ENCODE results near the gene ATP1A2. TPM values are rescaled to one million over a fixed set of nuclear protein-coding genes. Genes with fewer than 3 reads are reported as not detected.

ATP1A2 gene
- total RNA-seq, 1 donor from 2014 or later = not detected

- DNase-seq (no peak), ATAC-seq (ENCODE audit: low read depth) (no peak)
- CTCF ChIA-PET = no interaction called here
- POLR2A ChIA-PET = no interaction called here
- intact Hi-C loops (cut with micrococcal nuclease) = no loop called here
- Mint-ChIP-seq H3K9me3 (no peaks in the 10 kb centered on the region), H3K27ac (no peak overlapping the region), H3K27me3 (peaks cover 23% of the 10 kb centered on the region), H3K4me1 (no peaks in the 10 kb centered on the region), H3K36me3 (ENCODE audit: low read depth) (no peaks in the 10 kb centered on the region), H3K4me3 (no peak overlapping the region)
- no peak for TF ChIP-seq CTCF (IDR thresholded peaks at IDR 0.05)
Observed at GRCh38 chr1:160144921-160145320, 29.4 kb downstream of the ATP1A2 start.

GRCh38 chr1:160146107-160146506, 30.5 kb downstream of the ATP1A2 start:
- no peak overlapping the region for H3K4me3 Mint-ChIP-seq
- no peak overlapping the region for H3K27ac Mint-ChIP-seq
- no peaks in the 10 kb centered on the region for H3K36me3 Mint-ChIP-seq (ENCODE audit: low read depth)
- ATAC-seq (ENCODE audit: low read depth) = no peak
- TF ChIP-seq CTCF (IDR thresholded peaks at IDR 0.05) = no peak
- ChIA-PET POLR2A (no interaction called here), CTCF (no interaction called here)
- DNase-seq = no peak
- H3K9me3 Mint-ChIP-seq = no peaks in the 10 kb centered on the region
- no peaks in the 10 kb centered on the region for H3K4me1 Mint-ChIP-seq
- peaks cover 18% of the 10 kb centered on the region for H3K27me3 Mint-ChIP-seq
- intact Hi-C loops (cut with micrococcal nuclease) = no loop called here

GRCh38 chr1:160148121-160148520, 32.6 kb downstream of the ATP1A2 start:
- Mint-ChIP-seq H3K36me3 (ENCODE audit: low read depth) (no peaks in the 10 kb centered on the region), H3K4me1 (no peaks in the 10 kb centered on the region), H3K9me3 (no peaks in the 10 kb centered on the region), H3K27me3 (peaks cover 10% of the 10 kb centered on the region), H3K27ac (no peak overlapping the region), H3K4me3 (no peak overlapping the region)
- ATAC-seq (ENCODE audit: low read depth) (no peak), DNase-seq (no peak)
- ChIA-PET POLR2A (no interaction called here), CTCF (no interaction called here)
- no peak for TF ChIP-seq CTCF (IDR thresholded peaks at IDR 0.05)
- intact Hi-C loops (cut with micrococcal nuclease) = no loop called here

GRCh38 chr1:160149233-160149632, 33.7 kb downstream of the ATP1A2 start:
- DNase-seq (no peak), ATAC-seq (ENCODE audit: low read depth) (no peak)
- TF ChIP-seq CTCF (IDR thresholded peaks at IDR 0.05) = no peak
- Mint-ChIP-seq H3K9me3 (no peaks in the 10 kb centered on the region), H3K4me1 (no peaks in the 10 kb centered on the region), H3K36me3 (ENCODE audit: low read depth) (no peaks in the 10 kb centered on the region), H3K27ac (no peak overlapping the region), H3K4me3 (no peak overlapping the region), H3K27me3 (peaks cover 5% of the 10 kb centered on the region)
- ChIA-PET POLR2A (no interaction called here), CTCF (no interaction called here)
- intact Hi-C loops (cut with micrococcal nuclease) = no loop called here

- Mint-ChIP-seq H3K4me3 (no peak overlapping the region), H3K27ac (no peak overlapping the region), H3K9me3 (no peaks in the 10 kb centered on the region), H3K27me3 (peaks cover 5% of the 10 kb centered on the region), H3K4me1 (no peaks in the 10 kb centered on the region), H3K36me3 (ENCODE audit: low read depth) (no peaks in the 10 kb centered on the region)
- ChIA-PET CTCF (no interaction called here), POLR2A (no interaction called here)
- intact Hi-C loops (cut with micrococcal nuclease) = no loop called here
- no peak for TF ChIP-seq CTCF (IDR thresholded peaks at IDR 0.05)
- ATAC-seq (ENCODE audit: low read depth) = no peak
- DNase-seq = no peak
Observed at GRCh38 chr1:160149716-160150115, 34.2 kb downstream of the ATP1A2 start.
